OCI-M2 (cell line): ENCODE measurements around the gene MED19.
"Not testable (repeated sequence)": the region's sequence is repeated elsewhere in the genome, so short reads cannot be mapped to it uniquely, and the experiment has no call there.

ENCODE experiments used
- DNase-seq: peaks from one replicate; lab custom pipeline; 2025; ENCODE audit not compliant: unreplicated experiment; lab: John Stamatoyannopoulos, UW

MED19 gene

GRCh38 chr11:57705432-57705831 is 6.6 kb downstream of the MED19 start:
- not testable (repeated sequence) for DNase-seq

- DNase-seq: no peak
These were observed 7.1 kb downstream of the MED19 start for GRCh38 chr11:57704932-57705331.

GRCh38 chr11:57703341-57703740 is 8.7 kb downstream of the MED19 start:
- no peak for DNase-seq

DNA sequence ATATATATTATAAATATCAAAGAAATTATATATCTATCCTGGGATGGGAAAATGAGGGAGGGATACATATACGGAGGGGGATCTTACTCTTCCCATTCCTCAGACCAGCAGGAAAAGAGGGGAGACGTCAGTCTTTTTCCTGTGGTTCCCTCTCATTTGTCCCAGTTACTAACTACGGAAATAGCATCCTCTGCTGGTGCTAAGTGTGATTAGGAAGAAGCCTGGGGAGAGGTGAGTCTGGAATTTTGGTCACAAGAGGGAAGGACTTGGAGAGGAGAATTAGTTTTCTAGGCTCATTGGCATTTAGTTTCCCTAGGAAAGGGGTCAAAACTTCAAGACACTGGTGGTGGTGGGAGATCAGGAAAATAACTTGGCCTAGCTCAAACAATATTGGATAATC is 11.6 kb downstream of the MED19 start:
- DNase-seq: no peak

GRCh38 chr11:57699813-57700212 is 12.2 kb downstream of the MED19 start:
- no peak for DNase-seq

DNA sequence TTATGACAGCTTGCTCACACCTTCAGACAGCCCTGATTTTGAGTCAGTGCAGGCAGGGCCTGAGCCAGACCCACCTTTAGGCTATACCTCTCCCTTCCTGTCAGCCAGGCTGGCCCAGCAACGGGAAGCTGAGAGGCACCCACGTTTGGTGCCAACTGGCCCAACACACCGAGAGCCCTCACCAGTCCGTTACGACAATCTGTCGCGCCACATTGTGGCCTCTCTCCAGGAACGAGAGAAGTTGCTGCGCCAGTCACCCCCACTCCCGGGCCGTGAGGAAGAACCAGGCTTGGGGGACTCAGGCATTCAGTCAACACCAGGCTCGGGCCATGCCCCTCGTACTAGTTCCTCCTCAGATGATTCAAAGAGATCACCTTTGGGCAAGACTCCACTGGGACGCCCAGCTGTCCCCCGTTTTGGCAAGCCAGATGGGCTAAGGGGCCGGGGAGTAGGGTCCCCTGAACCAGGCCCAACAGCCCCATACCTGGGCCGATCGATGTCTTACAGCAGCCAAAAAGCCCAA is 13.1 kb downstream of the MED19 start:
- DNase-seq: no peak

DNA sequence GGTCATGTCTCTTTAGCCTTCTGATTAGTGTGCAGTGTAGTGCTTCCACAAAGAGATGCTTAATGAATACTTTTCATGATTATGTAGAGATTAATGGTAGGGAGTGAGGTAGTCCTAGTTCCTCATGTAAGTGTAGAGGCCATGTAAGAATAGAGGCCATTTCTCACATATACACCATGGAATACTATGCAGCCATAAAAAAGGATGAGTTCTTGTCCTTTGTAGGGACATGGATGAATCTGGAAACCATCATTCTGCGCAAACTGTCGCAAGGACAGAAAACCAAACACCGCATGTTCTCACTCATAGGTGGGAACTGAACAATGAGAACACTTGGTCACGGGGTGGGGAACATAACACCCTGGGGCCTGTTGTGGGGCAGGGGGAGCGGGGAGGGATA is 21.5 kb downstream of the MED19 start:
- not testable (repeated sequence) for DNase-seq

- no peak for DNase-seq
These were observed 30.8 kb downstream of the MED19 start for GRCh38 chr11:57681168-57681567.

DNA sequence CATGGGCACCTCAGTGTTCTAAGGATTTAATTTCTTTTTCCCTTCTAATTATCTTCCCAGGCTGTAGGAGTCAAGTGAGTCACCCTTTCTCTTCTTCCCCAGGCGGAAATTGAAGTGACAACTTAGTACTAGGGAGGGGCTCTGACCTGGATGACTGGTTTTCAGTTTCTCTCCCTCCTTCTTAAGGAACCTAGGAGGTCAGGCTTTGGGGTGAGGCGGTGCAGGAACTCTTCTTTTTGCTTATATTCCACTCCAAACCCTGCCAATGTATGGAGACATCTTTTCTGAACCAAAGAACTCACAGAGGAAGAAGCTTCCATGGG is 31.5 kb downstream of the MED19 start:
- no peak for DNase-seq

GRCh38 chr11:57679396-57679795 is 32.6 kb downstream of the MED19 start:
- no peak for DNase-seq

- DNase-seq: no peak
These were observed 36.7 kb downstream of the MED19 start for GRCh38 chr11:57675176-57675941.

GRCh38 chr11:57674251-57674650 is 37.8 kb downstream of the MED19 start:
- DNase-seq: no peak

DNA sequence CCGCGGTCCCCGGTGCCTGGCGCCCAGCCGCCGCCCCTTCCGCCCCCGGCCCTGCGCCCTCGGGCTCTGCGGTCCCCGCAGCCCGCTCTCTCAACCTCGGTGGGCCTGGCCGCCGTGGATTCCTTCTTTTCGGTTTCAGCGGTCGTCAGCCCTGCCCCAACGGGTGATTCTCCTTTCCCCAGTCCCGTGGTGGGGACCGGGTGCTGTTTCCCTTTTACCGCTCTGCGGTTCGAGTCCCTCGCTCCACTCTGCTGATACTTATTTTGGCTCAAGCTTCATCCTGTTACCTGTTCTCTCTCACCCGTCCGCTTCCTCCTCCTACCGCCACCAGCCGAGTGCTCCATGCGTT is 43.6 kb downstream of the MED19 start:
- no peak for DNase-seq

DNA sequence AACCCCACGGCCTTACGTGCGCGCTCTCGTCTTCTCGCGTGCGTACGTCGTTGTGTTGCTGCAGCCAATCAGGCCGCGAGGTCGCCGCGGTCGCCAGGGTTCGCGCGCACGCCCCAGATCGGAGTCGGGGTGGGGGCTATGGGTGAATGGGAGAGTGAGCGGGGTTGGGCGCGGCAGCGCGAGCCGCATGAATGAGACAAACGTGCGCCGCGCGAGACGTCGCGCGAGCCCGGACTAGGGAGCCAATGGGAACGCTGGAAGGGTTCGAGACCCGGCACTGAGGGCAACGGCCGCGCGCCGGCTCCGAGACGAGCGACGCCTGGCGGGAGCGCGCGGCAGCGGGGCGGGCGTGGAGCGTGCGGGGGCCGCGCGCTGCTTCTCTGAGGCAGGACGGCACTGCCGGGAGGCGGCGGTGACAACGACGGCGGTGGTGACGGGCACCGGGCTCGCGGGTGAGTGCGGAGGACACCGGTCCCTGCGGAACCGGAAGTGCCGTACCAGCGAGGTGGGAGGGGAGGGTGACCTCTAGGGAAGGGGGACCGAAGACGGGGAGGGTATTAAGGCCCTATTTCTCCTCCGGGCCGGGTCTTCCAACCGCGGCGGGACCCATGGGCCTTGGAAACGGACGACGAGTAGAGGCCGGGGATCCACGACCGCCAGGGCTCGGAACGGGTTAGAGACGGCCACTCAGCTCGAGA is 44.1 kb downstream of the MED19 start, which contains the start of gene ZDHHC5:
Gene ZDHHC5 (plus strand): TSS at position 379 of the 698 bp plus-strand sequence. CDS start 4,977 bp downstream, outside the sequence.
- DNase-seq: peak; percentile 93

DNA sequence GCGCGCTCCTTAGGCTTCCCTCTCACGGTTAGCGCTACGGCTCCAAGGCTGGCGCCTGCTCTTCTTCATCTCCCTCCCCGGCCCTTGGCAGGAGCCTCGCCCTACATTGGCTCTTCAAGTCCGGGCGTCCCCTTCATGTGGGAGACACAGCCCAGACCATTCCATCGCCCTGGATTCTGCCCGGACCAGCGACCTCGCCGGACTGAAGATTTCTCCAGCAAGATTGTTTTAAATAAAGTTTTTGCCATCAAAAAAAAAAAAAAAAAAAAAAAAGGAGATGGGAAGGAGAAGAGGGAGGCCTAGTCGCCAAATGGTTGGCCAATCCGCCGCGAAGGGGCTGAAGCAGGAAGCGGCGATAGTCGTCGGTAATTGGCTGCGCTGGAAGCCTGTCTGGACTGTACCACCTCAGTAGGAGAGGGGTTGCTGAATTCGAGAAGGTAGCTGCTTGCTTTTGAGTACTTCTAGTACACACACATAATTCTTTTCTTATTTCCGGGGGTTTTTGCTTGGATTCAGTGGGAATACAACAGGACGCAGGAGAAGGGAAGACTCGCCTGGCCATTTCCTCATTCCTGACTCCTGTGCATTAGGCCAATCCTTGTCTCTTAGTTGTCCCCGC is 44.8 kb downstream of the MED19 start:
- peak; percentile 93 for DNase-seq

DNA sequence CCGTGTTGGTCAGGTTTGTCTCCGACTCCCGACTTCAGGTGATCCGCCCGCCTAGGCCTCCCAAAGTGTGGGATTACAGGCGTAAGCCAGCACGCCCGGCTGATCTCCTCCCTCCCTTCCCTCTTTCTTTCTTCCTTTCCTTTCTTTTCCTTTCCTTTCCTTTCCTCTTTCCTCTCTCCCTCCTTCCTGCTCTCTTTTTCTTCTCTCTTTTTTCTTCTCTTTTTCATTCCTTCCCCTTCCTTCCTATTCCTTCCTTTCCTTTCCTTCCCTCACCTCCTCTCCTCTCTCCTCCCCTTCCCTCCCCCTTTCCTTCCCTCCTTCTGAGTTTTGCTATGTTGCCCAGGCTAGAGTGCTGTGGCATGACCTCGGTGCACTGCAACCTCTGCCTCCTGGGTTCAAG is 48.0 kb downstream of the MED19 start:
- no peak for DNase-seq

- DNase-seq: no peak
These were observed 49.1 kb downstream of the MED19 start for GRCh38 chr11:57662893-57663292.

GRCh38 chr11:57659669-57660068 is 52.3 kb downstream of the MED19 start:
- DNase-seq: no peak

GRCh38 chr11:57658023-57658361 is 54.0 kb downstream of the MED19 start:
- no peak for DNase-seq

DNA sequence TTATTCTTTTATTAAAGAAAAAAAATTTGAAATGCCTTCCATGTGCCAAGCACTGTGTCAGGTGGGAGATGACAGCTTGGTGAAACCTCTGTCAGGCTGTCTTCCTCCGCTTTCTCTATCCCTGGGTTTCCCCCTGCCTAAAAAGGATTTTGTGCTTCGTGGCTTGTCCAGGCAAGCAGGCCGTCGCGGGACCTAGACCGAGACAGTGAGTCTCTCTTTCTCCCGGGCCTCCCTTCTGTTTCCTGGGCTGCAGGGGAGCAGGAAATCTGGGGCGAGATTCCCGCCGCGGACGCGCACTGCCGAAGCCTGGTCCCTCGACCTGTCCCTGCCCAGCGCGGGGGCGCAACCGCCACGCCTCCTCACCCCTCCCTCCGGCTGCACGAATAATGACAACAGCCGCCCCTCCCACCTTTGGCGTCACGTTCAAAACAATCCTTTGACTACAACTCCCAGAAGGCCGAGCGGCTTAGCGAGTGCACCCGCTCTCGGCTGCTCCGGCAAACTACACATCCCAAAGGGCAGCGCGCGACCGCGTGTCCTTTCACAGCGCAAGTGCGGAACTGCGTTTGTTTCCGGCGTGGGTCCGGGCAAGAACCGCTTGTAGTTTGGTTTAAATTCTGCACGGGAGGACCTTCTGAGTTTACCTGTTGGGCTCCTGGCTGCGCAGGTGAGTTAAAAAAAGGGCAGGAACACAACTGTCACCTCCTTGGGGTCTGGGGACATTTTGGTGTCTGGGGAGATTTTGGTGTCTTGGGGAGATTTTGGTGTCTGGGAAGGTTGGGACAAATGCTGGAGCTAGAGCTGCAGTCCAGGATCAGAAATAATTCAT is 54.6 kb downstream of the MED19 start, which contains the start of gene CLP1:
Gene CLP1 (plus strand): TSS at position 569 of the 829 bp plus-strand sequence. CDS start 1,715 bp downstream, outside the sequence.
- DNase-seq: peak; percentile 78

DNA sequence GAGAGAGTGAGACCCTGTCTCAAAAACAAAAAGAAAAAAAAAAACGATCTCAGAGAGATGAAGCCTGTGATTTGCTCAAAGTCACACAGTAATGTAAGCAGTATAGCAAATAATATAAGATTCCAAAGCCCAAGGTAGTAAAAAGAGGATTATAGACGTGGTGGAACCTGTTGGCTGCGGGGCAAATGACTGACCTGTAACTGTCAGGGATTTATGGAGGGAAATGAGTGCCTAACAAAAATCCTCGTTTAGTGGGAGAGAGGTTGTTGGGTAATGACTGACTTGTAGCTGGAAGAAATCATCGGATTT is 55.2 kb downstream of the MED19 start:
- DNase-seq: no peak
